ENCODE measurements around the gene SNTG2.

The SNTG2 gene

GRCh38 chr2:1153920-1154319, 203.3 kb downstream of the SNTG2 start:
- no peak for DNase-seq

DNA sequence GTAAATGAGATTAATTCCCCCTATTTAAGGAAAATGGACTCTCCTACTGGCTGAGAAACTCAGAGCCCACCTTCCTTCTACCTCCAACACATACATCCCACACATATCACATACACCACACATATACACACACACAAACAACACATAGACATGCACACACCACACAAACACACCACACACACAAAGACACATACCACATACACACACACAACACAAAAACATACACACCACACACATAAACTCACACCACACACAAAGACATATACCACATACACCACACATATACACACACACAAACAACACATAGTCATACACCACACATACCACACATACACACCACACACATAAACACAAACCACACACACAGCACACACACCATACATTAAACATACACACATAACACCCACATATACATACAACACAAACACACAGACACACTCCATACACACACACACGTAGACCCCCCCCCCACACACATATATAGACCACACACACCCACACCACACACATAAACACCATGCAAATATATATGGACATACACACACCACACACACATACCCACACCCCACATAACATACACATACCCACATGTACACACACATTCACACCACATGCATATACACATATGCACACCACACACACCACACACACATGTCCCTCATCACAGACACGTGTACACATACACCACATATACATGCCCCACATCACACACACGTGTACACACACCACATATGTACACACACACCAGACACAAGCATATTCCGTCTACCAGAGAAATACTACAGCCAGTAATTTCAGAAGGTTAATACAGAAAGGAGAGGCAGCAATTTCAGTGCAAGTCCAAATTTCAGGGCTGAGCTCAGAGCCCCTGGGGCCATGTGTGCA, 204.3 kb downstream of the SNTG2 start:
- DNase-seq, result no peak

DNA sequence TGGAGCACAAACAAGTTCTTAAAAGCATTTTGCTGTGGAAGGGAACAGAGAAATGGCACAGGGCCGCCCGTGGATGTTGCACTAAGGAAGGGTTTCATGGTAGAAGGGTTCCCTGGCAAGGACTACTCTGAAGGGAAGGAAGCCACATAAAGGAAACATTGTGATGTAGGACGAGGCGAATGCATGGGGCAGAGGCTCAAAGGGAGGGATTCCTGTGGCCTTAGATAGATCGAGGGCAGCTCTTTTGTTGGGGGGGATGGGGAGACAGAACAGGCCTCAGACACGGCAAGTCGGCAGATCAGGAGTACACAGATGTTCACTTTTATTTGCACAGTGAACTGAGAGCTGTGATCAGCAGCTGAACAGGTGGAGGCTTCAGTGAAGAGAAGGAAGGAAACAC, 205.4 kb downstream of the SNTG2 start:
- no peak for DNase-seq

- DNase-seq, result no peak
Measured at GRCh38 chr2:1156531-1156930, 205.9 kb downstream of the SNTG2 start.

DNA sequence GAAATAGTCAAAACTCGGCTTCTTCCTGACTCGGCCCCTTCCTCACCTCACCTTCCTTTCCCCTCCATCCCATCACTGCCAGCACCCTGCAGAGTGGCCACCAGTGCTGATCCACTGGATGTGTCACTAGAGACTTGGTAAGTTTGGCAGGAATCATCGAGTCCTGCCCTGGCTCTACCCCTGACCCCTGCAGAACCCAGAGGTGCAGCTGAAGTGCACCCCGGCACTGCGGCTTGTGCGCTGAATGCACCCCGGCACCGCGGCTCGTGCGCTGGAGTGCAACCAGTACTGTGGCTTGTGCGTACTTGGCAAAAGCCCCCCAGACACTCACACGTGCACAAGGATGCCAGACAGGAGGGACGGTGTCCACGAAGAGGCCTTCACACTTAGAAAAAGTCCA, 206.5 kb downstream of the SNTG2 start:
- no peak for DNase-seq

GRCh38 chr2:1159013-1159412, 208.4 kb downstream of the SNTG2 start:
- DNase-seq, result no peak

DNA sequence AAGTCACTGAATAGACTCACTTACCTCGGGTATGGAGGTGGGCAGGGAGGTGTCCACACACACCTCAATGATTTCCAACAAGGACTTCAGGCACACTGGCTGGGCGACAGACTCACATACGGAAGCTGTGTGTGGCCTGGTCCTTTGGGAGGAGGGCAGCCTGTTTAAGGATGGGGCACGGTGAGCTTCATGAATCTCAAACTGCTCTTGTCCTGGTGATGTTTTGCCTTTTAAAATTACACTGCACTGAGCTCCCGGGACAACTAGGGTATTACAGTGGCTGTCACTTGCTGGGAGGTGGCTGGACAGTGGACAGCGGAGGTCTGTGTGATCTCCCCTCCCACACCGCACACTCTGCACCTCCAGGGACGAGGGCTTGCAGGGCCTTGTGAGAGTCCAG, 211.6 kb downstream of the SNTG2 start:
- DNase-seq, result no peak

GRCh38 chr2:1162768-1163584, 212.3 kb downstream of the SNTG2 start:
- no peak for DNase-seq

DNA sequence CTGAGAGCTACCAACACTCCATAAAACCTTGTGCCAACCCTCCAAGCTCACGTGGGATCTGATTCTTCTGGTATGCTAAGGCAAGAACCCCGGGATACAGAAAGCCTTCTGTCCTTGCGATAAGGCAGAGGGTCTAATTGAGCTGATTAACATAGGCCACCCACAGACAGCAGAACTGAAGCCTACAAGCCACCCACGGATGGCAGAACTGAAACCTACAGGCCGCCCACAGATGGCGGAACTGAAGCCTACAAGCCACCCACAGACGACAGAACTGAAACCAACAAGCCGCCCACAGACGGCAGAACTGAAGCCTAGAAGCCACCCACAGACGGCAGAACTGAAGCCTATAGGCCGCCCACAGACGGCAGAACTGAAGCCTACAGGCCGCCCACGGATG, 216.3 kb downstream of the SNTG2 start:
- no peak for DNase-seq

- no peak for DNase-seq
Measured at GRCh38 chr2:1168846-1169245, 218.2 kb downstream of the SNTG2 start.

DNA sequence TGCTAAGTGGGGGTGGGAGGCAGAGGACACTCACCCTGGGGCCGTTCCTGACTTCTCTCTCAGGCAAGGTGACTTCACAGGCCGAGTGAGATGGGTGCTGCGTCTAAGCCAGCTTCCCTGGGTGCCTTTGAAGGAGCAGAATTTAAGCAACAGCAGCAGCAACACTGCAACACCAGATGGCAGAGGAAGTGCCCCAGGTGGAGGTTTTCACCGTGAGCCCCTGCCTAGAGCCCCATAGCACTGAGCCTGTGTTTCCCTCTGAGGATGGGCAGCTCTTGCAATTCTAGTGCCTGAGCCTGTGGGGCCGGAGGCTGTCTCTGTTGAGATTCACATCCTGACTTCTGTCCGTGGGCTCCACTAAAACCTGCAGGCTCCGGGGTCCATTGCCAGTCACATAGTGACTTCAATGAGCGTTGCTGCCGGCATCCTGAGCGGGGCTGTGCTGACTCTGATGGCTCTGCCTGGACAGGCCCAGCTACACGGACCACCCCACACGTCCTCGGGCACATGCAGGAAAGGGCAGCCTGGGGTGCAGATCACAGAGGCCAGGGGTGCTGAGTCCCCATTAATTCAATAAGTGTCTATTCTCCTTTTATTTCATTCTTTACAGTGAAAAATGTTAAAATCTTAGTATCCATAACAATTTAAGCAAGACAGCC, 218.8 kb downstream of the SNTG2 start:
- DNase-seq, result no peak

DNA sequence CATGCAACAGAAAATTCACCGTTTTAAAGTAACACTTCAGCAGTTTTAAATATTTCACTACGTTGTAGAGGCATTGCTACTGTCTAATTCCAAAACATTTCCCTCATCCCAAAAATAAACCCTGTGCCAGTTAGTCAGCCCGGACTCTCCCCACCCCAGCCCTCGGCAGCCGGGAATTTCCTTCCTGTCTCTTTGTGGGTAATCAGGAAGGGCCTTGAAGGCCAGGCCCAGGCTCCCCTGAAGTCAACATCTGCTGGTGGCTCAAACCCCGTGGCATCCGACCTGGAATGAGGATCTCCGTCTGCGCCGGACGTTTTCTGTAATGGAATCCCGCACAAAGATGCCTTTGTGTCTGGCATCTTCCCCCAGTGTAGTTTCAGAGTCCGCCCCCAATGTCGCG, 219.6 kb downstream of the SNTG2 start:
- no peak for DNase-seq

- no peak for DNase-seq
Measured at GRCh38 chr2:1170711-1171110, 220.1 kb downstream of the SNTG2 start.

DNA sequence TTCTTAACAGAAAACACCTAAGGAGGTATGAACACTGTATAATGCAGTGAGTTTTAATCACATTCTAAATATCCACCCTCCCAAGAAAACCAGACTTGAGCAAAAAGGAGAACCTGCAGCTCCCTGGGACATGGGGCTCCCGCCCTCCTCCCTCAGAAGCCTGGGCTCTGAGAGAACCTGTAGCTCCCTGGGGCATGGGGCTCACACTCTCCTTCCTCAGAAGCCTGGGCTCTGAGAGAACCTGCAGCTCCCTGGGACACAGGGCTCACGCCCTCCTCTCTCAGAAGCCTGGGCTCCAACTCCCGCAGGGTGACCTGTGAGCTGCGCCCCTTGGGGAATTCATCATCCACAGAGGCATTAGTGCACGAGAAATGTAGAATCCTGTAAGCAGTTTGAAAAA, 222.9 kb downstream of the SNTG2 start:
- no peak for DNase-seq

- DNase-seq, result no peak
Measured at GRCh38 chr2:1181893-1182292, 231.2 kb downstream of the SNTG2 start.

DNA sequence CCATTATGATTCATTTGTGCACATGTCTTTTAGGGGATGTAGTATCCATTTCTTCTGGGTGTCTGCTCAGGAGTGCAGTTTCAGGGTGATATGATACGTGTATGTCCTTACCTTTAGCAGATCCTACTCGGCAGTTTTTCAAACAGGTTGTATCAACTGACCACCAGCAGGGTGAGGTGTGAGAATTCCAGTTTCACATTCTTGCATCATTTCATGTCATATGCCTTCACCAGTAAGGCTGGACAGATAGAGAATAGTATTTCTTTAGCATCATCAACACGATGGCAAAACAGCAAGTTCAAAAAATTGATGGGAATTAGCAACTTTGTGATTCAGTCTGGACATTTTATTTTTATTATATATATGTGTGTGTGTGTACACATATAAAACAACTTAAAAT, 232.7 kb downstream of the SNTG2 start:
- DNase-seq, result no peak

DNA sequence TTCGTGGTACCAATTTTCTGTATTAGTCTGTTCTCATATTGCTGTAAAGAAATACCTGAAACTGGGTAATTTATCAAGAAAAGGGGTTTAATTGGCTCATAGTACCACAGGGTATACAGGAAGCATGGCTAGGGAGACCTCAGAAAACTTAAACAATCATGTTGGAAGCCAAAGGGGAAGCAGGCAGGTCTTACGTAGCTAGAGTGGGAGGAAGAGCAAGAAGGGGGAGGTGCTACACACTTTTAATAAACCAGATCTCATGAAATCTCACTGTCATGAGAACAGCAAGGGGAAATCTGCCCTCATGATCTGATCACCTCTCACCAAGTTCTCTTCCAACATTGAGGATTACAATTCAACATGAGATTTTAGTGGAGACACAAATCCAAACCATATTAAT, 235.8 kb downstream of the SNTG2 start:
- DNase-seq, result no peak

DNA sequence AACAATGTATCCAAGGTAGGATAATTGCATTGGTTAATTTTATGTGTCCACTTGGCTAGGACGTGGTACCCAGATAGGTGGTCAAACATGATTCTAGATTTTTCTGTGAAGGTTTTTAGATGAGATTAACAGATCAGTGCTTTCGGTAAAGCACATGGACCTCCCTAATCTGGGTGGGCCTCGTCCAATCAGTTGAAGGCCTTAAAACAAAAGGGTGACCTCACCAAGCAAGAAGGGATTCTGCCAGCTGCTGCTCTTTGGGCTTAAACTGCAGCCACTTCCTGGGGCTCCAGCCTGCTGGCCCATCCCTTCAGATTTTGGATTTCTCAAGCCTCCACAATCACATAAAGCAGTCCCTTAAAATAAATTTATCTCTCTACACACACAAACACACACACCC, 236.5 kb downstream of the SNTG2 start:
- no peak for DNase-seq

DNA sequence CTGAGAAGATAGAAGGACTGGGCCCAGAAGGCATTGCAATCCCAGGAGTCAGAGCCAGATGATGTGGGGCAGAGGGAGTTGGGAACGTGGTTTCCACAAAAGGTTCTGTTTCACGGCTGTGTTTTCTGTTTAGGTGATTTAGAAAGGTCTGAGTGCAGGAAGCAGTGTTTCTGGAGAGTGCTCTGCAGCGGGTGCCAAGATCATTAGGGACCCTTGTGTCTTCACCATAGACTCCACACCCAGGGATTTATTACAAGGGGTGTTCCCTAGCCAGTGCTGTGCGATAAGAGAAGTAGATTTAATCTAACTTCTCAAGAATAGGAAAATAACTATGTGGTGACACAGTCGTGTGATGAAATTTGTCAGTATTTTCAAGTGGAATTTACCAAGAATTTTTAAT, 241.5 kb downstream of the SNTG2 start:
- no peak for DNase-seq

DNA sequence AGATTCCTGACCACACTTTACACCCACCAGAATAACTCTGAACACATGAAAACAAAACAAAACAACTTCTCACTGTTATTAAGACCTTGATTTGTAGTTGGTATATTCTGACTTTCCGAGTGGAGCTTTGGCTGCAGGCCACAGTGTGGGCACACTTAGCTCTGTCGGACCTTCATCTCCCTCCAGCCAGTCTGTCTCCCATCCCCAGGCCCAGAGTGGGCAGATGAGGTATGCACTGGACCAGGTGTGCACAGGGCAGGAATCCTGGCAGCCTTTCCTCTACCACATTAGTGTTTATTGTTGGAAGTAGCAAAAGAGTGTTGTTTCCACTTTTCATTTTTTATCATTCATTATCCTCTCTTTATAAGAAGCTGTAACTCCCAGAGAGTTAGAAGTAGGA, 243.2 kb downstream of the SNTG2 start:
- no peak for DNase-seq

DNA sequence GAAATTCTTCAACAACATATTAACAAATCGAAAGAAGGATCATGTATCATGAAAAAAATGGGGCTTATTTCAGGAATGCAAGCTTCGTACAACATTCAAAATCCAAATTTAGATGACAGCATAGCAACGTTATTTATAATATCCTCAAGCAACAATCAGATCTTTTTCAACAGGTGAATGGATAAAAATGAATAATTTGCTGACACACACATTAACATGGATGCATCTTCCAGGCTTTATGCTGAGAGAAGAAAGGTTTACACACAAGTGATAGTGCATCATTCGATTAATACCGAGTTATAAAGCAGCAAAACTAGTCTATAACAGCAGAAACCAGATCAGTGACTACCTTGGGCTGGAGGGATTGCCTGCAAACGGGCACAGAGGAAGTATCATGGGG, 253.1 kb downstream of the SNTG2 start:
- no peak for DNase-seq

- DNase-seq, result no peak
Measured at GRCh38 chr2:1205853-1206252, 255.2 kb downstream of the SNTG2 start.

GRCh38 chr2:1207962-1208510, 257.4 kb downstream of the SNTG2 start:
- no peak for DNase-seq

All from NCI-H1694 treated with DMSO at 0.1 percent for 48 hours (cell line).